GM18498 (cell line): ENCODE measurements around the gene UQCC2.

Experiments used
- ATAC-seq: cut with Tn5 transposase; IDR thresholded peaks from one replicate; pipeline ENCODE4 v1.9.1; 2021; ENCODE audit warnings: mild to moderate bottlenecking, moderate library complexity; ENCODE audit not compliant: unreplicated experiment

UQCC2 gene

GRCh38 chr6:33692078-33692759, 19.3 kb downstream of the UQCC2 start:
- no peak for ATAC-seq

- ATAC-seq = no peak
Measured at GRCh38 chr6:33691456-33692077, 19.9 kb downstream of the UQCC2 start.

GRCh38 chr6:33690766-33691165, 20.7 kb downstream of the UQCC2 start:
- no peak for ATAC-seq

GRCh38 chr6:33689879-33690278, 21.6 kb downstream of the UQCC2 start:
- ATAC-seq = no peak

GRCh38 chr6:33689148-33689494, 22.4 kb downstream of the UQCC2 start:
- no peak for ATAC-seq

GRCh38 chr6:33688451-33689147, 22.9 kb downstream of the UQCC2 start:
- no peak for ATAC-seq

- no peak for ATAC-seq
Measured at GRCh38 chr6:33688006-33688405, 23.5 kb downstream of the UQCC2 start.

- no peak for ATAC-seq
Measured at GRCh38 chr6:33686981-33687975, 24.2 kb downstream of the UQCC2 start.

- ATAC-seq = no peak
Measured at GRCh38 chr6:33686225-33686924, 25.1 kb downstream of the UQCC2 start.

- no peak for ATAC-seq
Measured at GRCh38 chr6:33685411-33686224, 25.9 kb downstream of the UQCC2 start.

- no peak for ATAC-seq
Measured at GRCh38 chr6:33684983-33685382, 26.5 kb downstream of the UQCC2 start.

- no peak for ATAC-seq
Measured at GRCh38 chr6:33684428-33684896, 27.0 kb downstream of the UQCC2 start.

GRCh38 chr6:33683576-33684427, 27.7 kb downstream of the UQCC2 start:
- ATAC-seq = no peak

GRCh38 chr6:33683051-33683571, 28.4 kb downstream of the UQCC2 start:
- no peak for ATAC-seq

- no peak for ATAC-seq
Measured at GRCh38 chr6:33682341-33682740, 29.2 kb downstream of the UQCC2 start.

- ATAC-seq = no peak
Measured at GRCh38 chr6:33679761-33680160, 31.7 kb downstream of the UQCC2 start.

GRCh38 chr6:33678932-33679490, 32.5 kb downstream of the UQCC2 start:
- ATAC-seq = no peak
